ENCODE results near the gene SCCPDH.
"Not testable (repeated sequence)": the region's sequence is repeated elsewhere in the genome, so short reads cannot be mapped to it uniquely, and the experiment has no call there.

SCCPDH gene

GRCh38 chr1:246699095-246699735, 25.0 kb upstream of the SCCPDH start:
- in situ Hi-C loops (cut with HindIII; ENCODE audit: low pct_ligation_motif_present, low pct_unique_long_range_greater_than_20kb, low sequenced_read_pairs), result no loop called here
- DNase-seq, result peak; percentile 92

GRCh38 chr1:246703581-246703980, 20.6 kb upstream of the SCCPDH start:
- DNase-seq, result no peak
- in situ Hi-C loops (cut with HindIII; ENCODE audit: low pct_ligation_motif_present, low pct_unique_long_range_greater_than_20kb, low sequenced_read_pairs), result no loop called here

- in situ Hi-C loops (cut with HindIII; ENCODE audit: low pct_ligation_motif_present, low pct_unique_long_range_greater_than_20kb, low sequenced_read_pairs), result no loop called here
- peak; percentile 24 for DNase-seq
Observed at GRCh38 chr1:246705368-246705767, 18.8 kb upstream of the SCCPDH start.

GRCh38 chr1:246708166-246708565, 16.0 kb upstream of the SCCPDH start:
- no peak for DNase-seq
- in situ Hi-C loops (cut with HindIII; ENCODE audit: low pct_ligation_motif_present, low pct_unique_long_range_greater_than_20kb, low sequenced_read_pairs), result no loop called here

- no peak for DNase-seq
- in situ Hi-C loops (cut with HindIII; ENCODE audit: low pct_ligation_motif_present, low pct_unique_long_range_greater_than_20kb, low sequenced_read_pairs), result no loop called here
Observed at GRCh38 chr1:246709196-246709595, 15.0 kb upstream of the SCCPDH start.

DNA sequence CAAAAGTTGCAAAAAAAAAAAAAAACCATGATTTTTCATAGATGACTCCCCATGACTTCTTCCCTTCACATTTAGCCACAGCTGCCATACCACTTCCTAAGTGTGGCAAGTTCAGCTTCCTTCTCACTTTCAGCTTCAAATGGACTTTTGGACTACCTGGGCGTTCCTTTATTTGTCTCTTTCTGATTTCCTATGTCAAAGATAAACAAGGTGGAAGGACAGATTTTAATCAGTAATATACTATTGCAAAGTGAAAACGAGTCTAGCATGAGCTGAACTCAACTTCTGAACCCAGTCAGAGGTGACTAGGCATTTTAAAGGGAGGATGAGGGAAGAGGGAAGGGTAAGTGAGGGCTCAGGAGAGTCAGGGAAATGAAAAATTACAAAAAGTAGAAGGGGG, 14.4 kb upstream of the SCCPDH start:
- in situ Hi-C loops (cut with HindIII; ENCODE audit: low pct_ligation_motif_present, low pct_unique_long_range_greater_than_20kb, low sequenced_read_pairs), result no loop called here
- no peak for DNase-seq

DNA sequence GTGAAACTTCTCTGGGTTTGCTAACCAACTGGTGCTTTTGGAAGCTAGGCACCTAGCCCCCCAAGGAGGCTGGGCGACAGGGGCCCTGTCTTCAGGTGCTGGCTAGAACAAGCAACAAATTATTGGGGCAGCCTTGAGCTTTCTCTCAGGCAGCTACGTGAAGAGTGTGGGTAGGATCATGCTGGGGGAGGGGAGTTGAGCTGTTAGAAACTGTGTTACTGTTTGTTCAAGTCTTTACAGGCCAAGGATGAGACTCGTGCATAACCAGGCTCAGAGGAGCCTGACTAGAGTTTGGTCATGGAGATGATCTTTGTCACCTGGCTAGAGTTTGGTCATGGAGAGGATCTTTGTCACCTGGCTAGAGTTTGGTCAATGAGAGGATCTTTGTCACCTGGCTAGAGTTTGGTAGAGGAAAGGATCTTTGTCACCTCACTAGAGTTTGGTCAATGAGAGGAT, 12.6 kb upstream of the SCCPDH start:
- in situ Hi-C loops (cut with HindIII; ENCODE audit: low pct_ligation_motif_present, low pct_unique_long_range_greater_than_20kb, low sequenced_read_pairs), result no loop called here
- DNase-seq, result no peak

DNA sequence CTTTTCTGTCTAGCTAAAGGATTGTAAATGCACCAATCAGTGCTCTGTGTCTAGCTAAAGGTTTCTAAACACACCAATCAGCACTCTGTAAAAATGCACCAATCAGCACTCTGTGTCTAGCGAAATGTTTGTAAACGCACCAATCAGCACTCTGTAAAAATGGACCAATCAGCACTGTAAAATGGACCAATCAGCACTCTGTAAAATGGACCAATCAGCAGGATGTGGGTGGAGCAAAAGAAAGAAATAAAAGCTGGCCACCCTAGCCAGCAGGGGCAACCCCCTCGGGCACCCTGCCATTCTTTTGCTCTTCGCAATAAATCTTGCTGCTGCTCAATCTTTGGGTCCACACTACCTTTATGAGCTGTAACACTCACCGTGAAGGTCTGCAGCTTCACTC, 11.8 kb upstream of the SCCPDH start:
- in situ Hi-C loops (cut with HindIII; ENCODE audit: low pct_ligation_motif_present, low pct_unique_long_range_greater_than_20kb, low sequenced_read_pairs); DNase-seq: not testable (repeated sequence)

GRCh38 chr1:246719361-246719760, 4.8 kb upstream of the SCCPDH start:
- in situ Hi-C loops (cut with HindIII; ENCODE audit: low pct_ligation_motif_present, low pct_unique_long_range_greater_than_20kb, low sequenced_read_pairs); DNase-seq: not testable (repeated sequence)

DNA sequence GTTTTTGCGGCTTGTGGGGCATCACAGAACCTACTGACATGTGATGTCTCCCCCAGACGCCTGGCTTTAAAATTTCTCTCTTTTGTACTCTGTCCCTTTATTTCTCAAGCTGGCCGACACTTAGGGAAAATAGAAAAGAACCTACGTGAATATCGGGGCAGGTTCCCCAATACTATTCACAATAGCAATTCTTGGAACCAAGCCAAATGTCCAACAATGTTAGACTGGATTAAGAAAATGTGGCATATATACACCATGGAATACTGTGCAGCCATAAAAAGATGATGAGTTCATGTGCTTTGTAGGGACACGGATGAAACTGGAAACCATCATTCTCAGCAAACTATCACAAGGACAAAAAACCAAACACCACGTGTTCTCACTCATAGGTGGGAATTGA, 3.4 kb upstream of the SCCPDH start:
- DNase-seq; in situ Hi-C loops (cut with HindIII; ENCODE audit: low pct_ligation_motif_present, low pct_unique_long_range_greater_than_20kb, low sequenced_read_pairs): not testable (repeated sequence)

DNA sequence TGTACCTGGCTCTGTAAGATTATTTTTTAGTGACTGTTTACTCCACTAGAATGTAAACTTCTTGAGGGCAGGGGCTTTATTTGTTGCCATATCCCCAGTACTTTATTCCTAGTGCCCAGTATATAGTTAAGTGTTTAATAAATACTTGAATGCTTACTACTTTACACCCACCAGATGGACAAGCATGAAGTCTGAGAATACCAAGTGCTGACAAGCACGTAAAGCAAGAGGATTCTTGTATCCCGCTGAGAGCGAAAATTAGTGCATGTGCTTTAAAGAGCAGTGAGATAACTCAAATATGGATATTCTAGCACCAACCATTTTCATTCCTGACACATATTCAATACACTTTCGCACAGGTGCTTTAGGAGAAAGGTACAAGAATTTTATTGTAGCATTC, 1.5 kb upstream of the SCCPDH start:
- in situ Hi-C loops (cut with HindIII; ENCODE audit: low pct_ligation_motif_present, low pct_unique_long_range_greater_than_20kb, low sequenced_read_pairs), result no loop called here
- DNase-seq, result no peak

DNA sequence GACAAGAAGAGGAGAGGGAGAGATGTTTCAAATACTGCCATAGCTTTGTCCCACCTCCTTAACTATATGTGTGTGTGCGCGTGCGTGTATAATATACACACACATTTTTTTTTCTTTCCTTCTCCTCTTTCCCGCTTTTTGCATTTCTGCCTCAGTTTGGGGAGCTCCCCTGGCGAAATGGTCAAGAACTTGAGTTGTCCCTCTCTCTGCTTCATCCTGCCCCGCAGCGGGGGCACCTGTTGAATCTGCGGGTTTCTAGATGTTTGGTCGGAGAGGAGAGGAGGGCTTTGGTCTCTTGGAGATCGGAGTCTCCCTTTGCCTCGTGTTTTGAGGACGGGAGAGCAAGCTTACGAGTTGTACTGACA, 504 bp downstream of the SCCPDH start:
- DNase-seq, result peak; percentile 58
- in situ Hi-C loops (cut with HindIII; ENCODE audit: low pct_ligation_motif_present, low pct_unique_long_range_greater_than_20kb, low sequenced_read_pairs), result no loop called here

DNA sequence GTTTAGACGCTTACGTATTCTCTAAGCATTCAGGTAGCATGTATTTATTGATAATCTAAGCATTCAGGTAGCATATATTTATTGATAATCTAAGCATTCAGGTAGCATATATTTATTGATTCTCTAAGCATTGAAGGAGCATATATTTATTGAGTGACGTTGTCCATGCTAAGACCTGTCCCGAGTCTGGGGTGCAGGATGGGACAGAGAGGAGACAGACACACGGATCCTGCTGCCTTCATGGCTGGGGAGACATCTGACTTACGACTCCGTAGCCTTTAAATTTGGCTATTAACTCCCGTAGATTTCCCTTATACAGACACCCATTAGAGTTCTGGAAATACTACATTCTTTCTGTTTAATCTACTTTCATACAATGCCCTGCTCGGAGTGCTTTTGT, 982 bp downstream of the SCCPDH start:
- no peak for DNase-seq
- in situ Hi-C loops (cut with HindIII; ENCODE audit: low pct_ligation_motif_present, low pct_unique_long_range_greater_than_20kb, low sequenced_read_pairs), result no loop called here

- in situ Hi-C loops (cut with HindIII; ENCODE audit: low pct_ligation_motif_present, low pct_unique_long_range_greater_than_20kb, low sequenced_read_pairs), result no loop called here
- DNase-seq, result no peak
Observed at GRCh38 chr1:246726255-246726679, 2.1 kb downstream of the SCCPDH start.

DNA sequence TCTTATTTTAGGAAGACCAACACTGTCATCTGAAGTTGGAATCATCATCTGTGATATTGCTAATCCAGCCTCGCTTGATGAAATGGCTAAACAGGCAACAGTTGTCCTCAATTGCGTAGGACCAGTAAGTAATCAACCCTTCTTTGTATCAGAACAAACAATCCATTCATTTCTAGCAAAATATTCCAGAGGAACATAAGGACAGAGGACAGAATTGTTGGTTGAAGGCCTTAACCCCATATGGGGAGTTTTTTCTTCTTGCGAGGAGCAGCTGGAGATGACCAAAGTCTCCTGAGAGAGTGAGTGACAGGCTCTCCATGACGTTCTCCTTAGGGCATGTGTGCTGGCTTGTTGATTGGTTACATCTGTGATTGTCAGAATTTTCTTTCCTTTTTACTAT, 2.7 kb downstream of the SCCPDH start:
- no peak for DNase-seq
- in situ Hi-C loops (cut with HindIII; ENCODE audit: low pct_ligation_motif_present, low pct_unique_long_range_greater_than_20kb, low sequenced_read_pairs), result no loop called here

DNA sequence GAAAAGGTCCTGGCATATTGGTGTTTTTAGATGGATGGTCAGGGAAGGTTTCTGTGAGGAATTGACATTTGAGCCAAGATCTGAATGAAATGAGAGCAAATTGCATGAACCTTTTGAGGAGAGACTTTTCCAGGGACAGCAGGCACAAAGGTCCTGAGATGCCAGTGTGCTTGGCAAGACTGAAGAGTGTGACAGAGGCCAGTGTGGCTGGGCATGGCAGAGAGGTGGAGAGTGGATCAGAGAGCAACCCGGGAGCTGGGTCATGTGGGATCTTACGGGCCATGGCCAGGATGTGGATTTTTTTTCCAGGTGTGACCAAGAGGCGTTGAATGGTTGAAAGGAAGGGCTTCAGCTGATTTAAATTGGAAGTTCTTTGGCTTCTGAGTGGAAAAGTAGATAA, 3.4 kb downstream of the SCCPDH start:
- DNase-seq, result no peak
- in situ Hi-C loops (cut with HindIII; ENCODE audit: low pct_ligation_motif_present, low pct_unique_long_range_greater_than_20kb, low sequenced_read_pairs), result no loop called here

- peak; percentile 92 for DNase-seq
- in situ Hi-C loops (cut with HindIII; ENCODE audit: low pct_ligation_motif_present, low pct_unique_long_range_greater_than_20kb, low sequenced_read_pairs), result no loop called here
Observed at GRCh38 chr1:246728311-246728710, 4.1 kb downstream of the SCCPDH start.

DNA sequence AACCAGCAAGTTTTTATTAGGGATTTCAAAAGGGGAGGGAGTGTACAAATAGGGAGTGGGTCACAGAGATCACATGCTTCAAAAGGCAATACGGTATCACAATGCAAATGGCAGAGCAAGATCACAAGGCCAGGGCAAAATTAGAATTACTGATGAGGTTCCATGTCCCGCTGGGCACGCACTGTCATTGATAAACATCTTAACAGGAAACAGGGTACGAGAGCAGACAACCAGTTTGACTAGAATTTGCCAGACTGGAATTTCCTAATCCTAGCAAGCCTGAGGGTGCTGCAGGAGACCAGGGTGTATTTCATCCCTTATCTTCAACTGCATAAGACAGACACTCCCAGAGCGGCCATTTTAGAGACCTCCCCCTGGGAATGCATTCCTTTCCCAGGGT, 4.8 kb downstream of the SCCPDH start:
- in situ Hi-C loops (cut with HindIII; ENCODE audit: low pct_ligation_motif_present, low pct_unique_long_range_greater_than_20kb, low sequenced_read_pairs); DNase-seq: not testable (repeated sequence)

- DNase-seq, result no peak
- in situ Hi-C loops (cut with HindIII; ENCODE audit: low pct_ligation_motif_present, low pct_unique_long_range_greater_than_20kb, low sequenced_read_pairs), result no loop called here
Observed at GRCh38 chr1:246730839-246731238, 6.6 kb downstream of the SCCPDH start.

DNA sequence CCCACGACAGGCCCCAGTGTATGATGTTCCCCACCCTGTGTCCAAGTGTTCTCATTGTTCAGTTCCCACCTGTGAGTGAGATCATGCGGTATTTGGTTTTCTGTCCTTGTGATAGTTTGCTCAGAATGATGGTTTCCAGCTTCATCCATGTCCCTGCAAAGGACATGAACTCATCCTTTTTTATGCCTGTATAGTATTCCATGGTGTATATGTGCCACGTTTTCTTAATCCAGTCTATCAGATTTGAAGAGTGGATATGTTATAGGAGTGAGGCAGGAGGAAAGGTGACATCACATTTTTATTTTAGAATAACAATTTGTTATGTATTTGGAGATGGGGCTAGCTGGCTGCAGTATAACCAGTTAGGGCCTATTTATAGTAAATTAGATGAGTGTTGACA, 7.7 kb downstream of the SCCPDH start:
- DNase-seq; in situ Hi-C loops (cut with HindIII; ENCODE audit: low pct_ligation_motif_present, low pct_unique_long_range_greater_than_20kb, low sequenced_read_pairs): not testable (repeated sequence)

DNA sequence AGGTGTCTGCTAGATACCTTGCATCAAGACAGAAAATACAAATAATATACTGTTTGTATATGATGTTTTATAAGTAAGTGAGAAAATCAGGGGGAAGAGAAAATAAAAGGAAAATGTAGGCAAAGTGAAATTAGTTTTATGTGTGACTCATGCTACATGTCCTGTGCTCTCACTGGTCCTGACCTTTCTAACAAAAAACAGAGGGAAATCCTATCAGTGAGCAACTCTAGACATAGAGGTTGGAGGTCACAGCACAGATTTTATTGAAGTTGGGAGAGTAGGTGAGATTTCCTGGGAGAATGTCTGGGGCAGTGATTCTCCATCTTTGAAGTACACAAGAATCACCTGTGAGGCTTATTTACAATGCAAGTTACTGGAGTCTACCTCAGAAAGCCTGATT, 9.5 kb downstream of the SCCPDH start:
- no peak for DNase-seq
- in situ Hi-C loops (cut with HindIII; ENCODE audit: low pct_ligation_motif_present, low pct_unique_long_range_greater_than_20kb, low sequenced_read_pairs), result no loop called here

Measured in ACHN (cell line).